B cell (primary cell): Measurements from ENCODE around the gene CD8A. TPM values are rescaled to one million over a fixed set of nuclear protein-coding genes. Genes with fewer than 3 reads are reported as not detected.

Experiments used
- ATAC-seq: fragments of 200-7000 bp; cut with Tn5 transposase; one replicate; pipeline ENCODE4 v1.10.0; 2021; ENCODE audit warnings: low read depth, mild to moderate bottlenecking, moderate number of reproducible peaks, moderate library complexity
- CTCF ChIA-PET: fragments of 350-600 bp; sonication (Branson Sonifier 250); formaldehyde crosslinking; loops from one replicate; lab custom pipeline; 2021; ENCODE audit warnings: antibody characterized with exemption, inconsistent platforms; lab: Charles Lee
- POLR2A ChIA-PET: fragments of 350-600 bp; sonication (Branson Sonifier 250); formaldehyde crosslinking; loops from one replicate; lab custom pipeline; 2021; ENCODE audit warnings: antibody characterized with exemption; lab: Charles Lee
- DNase-seq: peaks from one replicate; pipeline ENCODE4 v3.0.0; 2013
- H2AFZ ChIP-seq: 2 replicates; pipeline ENCODE4 v1.6.1; 2012; ENCODE audit warnings: mild to moderate bottlenecking, low read depth, low read length; ENCODE audit not compliant: insufficient read depth, poor library complexity, severe bottlenecking
- H3K27ac ChIP-seq, 2 donors: 1 replicate in 1 of 2; 2 replicates in 1 of 2; pipeline ENCODE4 v1.5.1; 2012 to 2013; ENCODE audit warnings: low read length in 2 of 2, mild to moderate bottlenecking in 2 of 2, moderate library complexity in 1 of 2
- H3K27me3 ChIP-seq, 4 experiments: fragments of 200-600 bp in 1 of 4; sonication (generic) in 1 of 4; replicated peaks in 1 of 4; 1 replicate in 2 of 4; 2 replicates in 2 of 4; pipeline versions ENCODE4 v1.6.1 to v1.7.0; 2013 to 2016; ENCODE audit warnings: low read length in 3 of 4, mild to moderate bottlenecking in 2 of 4, mixed read lengths in 1 of 4, moderate library complexity in 1 of 4; ENCODE audit not compliant: insufficient read depth in 4 of 4, control insufficient read depth in 3 of 4; ENCODE audit errors: control extremely low read depth in 1 of 4
- H3K36me3 ChIP-seq, 2 experiments: replicated peaks in 1 of 2; 1 replicate in 1 of 2; 2 replicates in 1 of 2; pipeline versions ENCODE4 v1.6.1 to v1.7.1; 2013; ENCODE audit warnings: low read length in 1 of 2; ENCODE audit not compliant: insufficient read depth in 2 of 2, control insufficient read depth in 1 of 2; ENCODE audit errors: control extremely low read depth in 1 of 2, extremely low read depth in 1 of 2
- H3K4me1 ChIP-seq, 2 donors: fragments of 200-600 bp in 1 of 2; sonication (generic) in 1 of 2; 1 replicate in 1 of 2; 2 replicates in 1 of 2; pipeline versions ENCODE4 v1.5.1 to v1.6.1; 2013 to 2017; ENCODE audit warnings: low read length in 2 of 2; ENCODE audit not compliant: control insufficient read depth in 2 of 2, insufficient read depth in 2 of 2
- H3K4me2 ChIP-seq: replicated peaks from 2 replicates; pipeline ENCODE3; 2012; ENCODE audit warnings: mild to moderate bottlenecking, low read depth, low read length; ENCODE audit not compliant: poor library complexity, severe bottlenecking
- H3K4me3 ChIP-seq, 5 experiments: fragments of 200-600 bp in 1 of 5; sonication (generic) in 1 of 5; 1 replicate in 3 of 5; 2 replicates in 2 of 5; pipeline versions ENCODE4 v1.5.1 to v1.7.0; 2011 to 2016; ENCODE audit warnings: low read length in 4 of 5, mild to moderate bottlenecking in 4 of 5, low read depth in 2 of 5, control low read depth in 1 of 5, moderate library complexity in 1 of 5; ENCODE audit not compliant: insufficient read depth in 1 of 5; ENCODE audit errors: control extremely low read depth in 1 of 5, extremely low read depth in 1 of 5
- H3K79me2 ChIP-seq: fragments of 200-600 bp; sonication (generic); one replicate; pipeline ENCODE4 v1.6.0; 2016; ENCODE audit warnings: low read length; ENCODE audit not compliant: control insufficient read depth, insufficient read depth
- H3K9ac ChIP-seq: fragments of 200-600 bp; sonication (generic); 2 replicates; pipeline ENCODE4 v1.6.1; 2017; ENCODE audit warnings: mild to moderate bottlenecking, low read length, moderate library complexity
- H3K9me3 ChIP-seq, 3 donors: one replicate each; pipeline versions ENCODE4 v1.6.1 to v1.7.1; 2013; ENCODE audit warnings: low read length in 2 of 3; ENCODE audit not compliant: control insufficient read depth in 2 of 3, insufficient read depth in 1 of 3; ENCODE audit errors: control extremely low read depth in 1 of 3
- H4K20me1 ChIP-seq: 2 replicates; pipeline ENCODE4 v1.6.0; 2012; ENCODE audit warnings: mild to moderate bottlenecking, low read length; ENCODE audit not compliant: insufficient read depth, control insufficient read depth, poor library complexity, severe bottlenecking
- H3K27ac Mint-ChIP-seq: one replicate; pipeline ENCODE4 v1.8.0; 2021; ENCODE audit warnings: mixed read lengths
- H3K27me3 Mint-ChIP-seq: one replicate; pipeline ENCODE4 v1.8.0; 2021; ENCODE audit warnings: mixed read lengths
- H3K4me1 Mint-ChIP-seq: one replicate; pipeline ENCODE4 v1.8.0; 2021; ENCODE audit warnings: mixed read lengths
- H3K4me3 Mint-ChIP-seq: one replicate; pipeline ENCODE4 v1.8.0; 2021; ENCODE audit warnings: mixed read lengths
- H3K9me3 Mint-ChIP-seq: one replicate; pipeline ENCODE4 v1.8.0; 2022; ENCODE audit warnings: mixed read lengths; ENCODE audit not compliant: insufficient read depth
- EZH2 ChIP-seq: IDR thresholded peaks from 2 replicates; pipeline ENCODE4 v1.6.1; 2012; ENCODE audit warnings: borderline replicate concordance, low read depth, mild to moderate bottlenecking, moderate library complexity, low read length; ENCODE audit not compliant: insufficient read depth, poor library complexity, severe bottlenecking
- WGBS: methylation state at CpG from one replicate; pipeline ENCODE4 v1.1.5; 2013; ENCODE audit warnings: missing lambda C conversion rate; ENCODE audit not compliant: insufficient coverage; 5-methylcytosine and 5-hydroxymethylcytosine counted together
- intact Hi-C: fragments of 100-400 bp; cut with micrococcal nuclease; formaldehyde crosslinking; loops from one replicate; pipeline ENCODE4 v1.10.0; 2022
- polyA plus RNA-seq: library from polyadenylated mRNA; depleted of rRNA; stranded (reverse); fragments of >200 nt; gene quantifications from 2 replicates; pipeline ENCODE4 v1.2.3, GENCODE V29; 2012
- total RNA-seq, 2 donors: library from RNA; stranded (reverse); fragments of 120-200 nt in 1 of 2; gene quantifications; 1 replicate in 1 of 2; 2 replicates in 1 of 2; pipeline versions ENCODE4 v1.2.3 to v1.2.4, GENCODE V29; 2013 to 2022
- TF ChIP-seq, protein P1 (sequence below): fragments of 200-600 bp; IDR thresholded peaks from one replicate; pipeline ENCODE4 v1.8.0; 2022; ENCODE audit warnings: antibody characterized with exemption, mild to moderate bottlenecking

Gene CD8A
- total and polyA plus RNA-seq, 2 donors (not counting 1 experiment from before 2014, with no cell fraction given) = 0.49 to 0.76 TPM

DNA sequence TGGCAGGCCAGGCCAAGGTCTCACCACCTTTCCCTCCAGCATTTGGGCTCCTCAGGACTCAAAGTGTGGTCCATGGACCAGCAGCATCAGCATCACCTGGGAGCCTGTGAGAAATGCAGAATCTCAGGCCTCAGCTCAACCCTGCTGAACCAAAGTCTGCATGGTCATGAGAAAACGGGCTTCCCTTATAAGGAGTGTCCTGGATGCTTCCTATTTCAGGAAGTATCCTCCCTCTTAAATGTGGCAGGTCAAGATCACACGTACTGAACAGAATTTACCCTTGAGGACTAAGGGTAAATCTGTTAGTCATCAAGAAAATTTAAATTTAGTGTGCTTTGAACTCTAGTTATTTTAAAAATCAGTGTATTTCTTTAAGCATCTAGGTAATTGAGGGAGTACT lies 11.8 kb downstream of the CD8A start:
- DNase-seq (no peak), ATAC-seq (no peak)
- no peaks in the 10 kb centered on the region for H3K9me3 ChIP-seq
- no peak overlapping the region for H3K4me3 Mint-ChIP-seq
- peaks cover 8 to 13% of the 10 kb centered on the region in 2 donors for H3K4me1 ChIP-seq
- H2AFZ ChIP-seq = no peak overlapping the region
- peaks cover 12% of the 10 kb centered on the region for H3K4me1 Mint-ChIP-seq
- ChIA-PET POLR2A (no interaction called here), CTCF (interaction anchor here (0.7 to 1.4 kb wide), 2 partner anchors 14 to 1542 kb away, joined by 3 to 4 read pairs; no protein-coding TSS in a partner anchor)
- peaks cover 13 to 24% of the 10 kb centered on the region in 2 experiments for H3K36me3 ChIP-seq
- H3K27ac Mint-ChIP-seq = no peak overlapping the region
- WGBS = 60% methylated on average over 1 of the region's 2 CpGs
- TF ChIP-seq, protein P1, sequence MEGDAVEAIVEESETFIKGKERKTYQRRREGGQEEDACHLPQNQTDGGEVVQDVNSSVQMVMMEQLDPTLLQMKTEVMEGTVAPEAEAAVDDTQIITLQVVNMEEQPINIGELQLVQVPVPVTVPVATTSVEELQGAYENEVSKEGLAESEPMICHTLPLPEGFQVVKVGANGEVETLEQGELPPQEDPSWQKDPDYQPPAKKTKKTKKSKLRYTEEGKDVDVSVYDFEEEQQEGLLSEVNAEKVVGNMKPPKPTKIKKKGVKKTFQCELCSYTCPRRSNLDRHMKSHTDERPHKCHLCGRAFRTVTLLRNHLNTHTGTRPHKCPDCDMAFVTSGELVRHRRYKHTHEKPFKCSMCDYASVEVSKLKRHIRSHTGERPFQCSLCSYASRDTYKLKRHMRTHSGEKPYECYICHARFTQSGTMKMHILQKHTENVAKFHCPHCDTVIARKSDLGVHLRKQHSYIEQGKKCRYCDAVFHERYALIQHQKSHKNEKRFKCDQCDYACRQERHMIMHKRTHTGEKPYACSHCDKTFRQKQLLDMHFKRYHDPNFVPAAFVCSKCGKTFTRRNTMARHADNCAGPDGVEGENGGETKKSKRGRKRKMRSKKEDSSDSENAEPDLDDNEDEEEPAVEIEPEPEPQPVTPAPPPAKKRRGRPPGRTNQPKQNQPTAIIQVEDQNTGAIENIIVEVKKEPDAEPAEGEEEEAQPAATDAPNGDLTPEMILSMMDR = no peak
- no peak overlapping the region for H3K4me3 ChIP-seq
- H3K27me3 ChIP-seq = no peaks in the 10 kb centered on the region
- no peaks in the 10 kb centered on the region for H3K79me2 ChIP-seq
- H3K9me3 Mint-ChIP-seq = no peaks in the 10 kb centered on the region
- no peak overlapping the region for H3K27ac ChIP-seq
- no peak overlapping the region for H3K4me2 ChIP-seq
- intact Hi-C loops = no loop called here
- no peak overlapping the region for H3K9ac ChIP-seq
- no peaks in the 10 kb centered on the region for H4K20me1 ChIP-seq
- H3K27me3 Mint-ChIP-seq = no peaks in the 10 kb centered on the region

DNA sequence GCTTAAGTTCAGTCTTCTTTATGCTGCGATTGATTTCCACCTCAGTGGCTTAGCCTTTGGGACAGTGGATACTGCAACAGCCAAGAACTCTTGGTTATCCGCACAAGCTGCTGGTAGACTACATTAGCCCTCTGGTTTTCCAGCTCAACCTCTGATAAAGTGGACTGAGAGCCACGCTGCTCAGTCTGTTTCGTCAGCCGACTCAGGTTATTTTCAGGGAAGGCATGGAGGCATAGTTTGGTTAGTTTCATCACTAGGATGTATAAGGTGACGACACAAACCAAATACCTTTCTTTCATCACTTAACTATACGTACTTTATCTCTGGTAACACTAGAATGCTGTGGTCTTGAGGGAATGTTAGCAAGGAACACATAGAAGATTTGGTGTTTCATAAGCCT lies 14.2 kb downstream of the CD8A start:
- H3K27me3 Mint-ChIP-seq = no peaks in the 10 kb centered on the region
- no peak overlapping the region for H3K27ac Mint-ChIP-seq
- ChIA-PET POLR2A (no interaction called here), CTCF (no interaction called here)
- ATAC-seq (no peak), DNase-seq (no peak)
- no peak overlapping the region for H2AFZ ChIP-seq
- H3K36me3 ChIP-seq = peaks cover 18 to 48% of the 10 kb centered on the region in 2 experiments
- no peak overlapping the region for H3K27ac ChIP-seq
- no peaks in the 10 kb centered on the region for H3K9me3 Mint-ChIP-seq
- WGBS = 96% methylated on average over 2 of the region's 7 CpGs
- no peaks in the 10 kb centered on the region for H3K27me3 ChIP-seq
- no peak overlapping the region for H3K4me2 ChIP-seq
- no peaks in the 10 kb centered on the region for H3K79me2 ChIP-seq
- peaks cover 4% of the 10 kb centered on the region for H3K4me1 Mint-ChIP-seq
- H3K4me1 ChIP-seq = peaks cover 0 to 5% of the 10 kb centered on the region in 2 donors
- H3K4me3 Mint-ChIP-seq = no peak overlapping the region
- H4K20me1 ChIP-seq = no peaks in the 10 kb centered on the region
- no peaks in the 10 kb centered on the region for H3K9me3 ChIP-seq
- intact Hi-C loops = no loop called here
- no peak overlapping the region for H3K4me3 ChIP-seq
- no peak overlapping the region for H3K9ac ChIP-seq
- TF ChIP-seq, protein P1 = no peak
- TF ChIP-seq EZH2 = no peak
